ENCODE results near the gene PACS1.

The PACS1 gene

GRCh38 chr11:66150725-66151124 lies 80.7 kb downstream of the PACS1 start:
- Histone ChIP-seq H4K20me1 (ENCODE audit: control insufficient read depth, insufficient read depth, low read depth, low read length) (no peaks in the 10 kb centered on the region; the same call in 1 of the 2 replicates), H3K27ac (ENCODE audit: low read depth, low read length) (no peak overlapping the region), H3K4me2 (ENCODE audit: low read length) (no peak overlapping the region)

GRCh38 chr11:66151273-66151672 lies 81.2 kb downstream of the PACS1 start:
- Histone ChIP-seq H3K9me3 (ENCODE audit: control insufficient read depth, insufficient read depth, low read length) (no peaks in the 10 kb centered on the region), H3K4me3 (ENCODE audit: low read length) (no peak overlapping the region), H3K4me2 (ENCODE audit: low read length) (no peak overlapping the region), H3K27ac (ENCODE audit: low read depth, low read length) (no peak overlapping the region), H3K9me2 (replicated peaks; ENCODE audit: control insufficient read depth, low read length) (no peaks in the 10 kb centered on the region), H4K20me1 (ENCODE audit: control insufficient read depth, insufficient read depth, low read depth, low read length) (no peaks in the 10 kb centered on the region; the same call in 1 of the 2 replicates), H3F3A (ENCODE audit: control insufficient read depth, insufficient read depth) (peaks cover 3% of the 10 kb centered on the region; the same call in 1 of the 2 replicates), H3K36me3 (ENCODE audit: control insufficient read depth, low read length) (peaks cover 3% of the 10 kb centered on the region; the same call in 1 of the 2 replicates), H3K79me2 (ENCODE audit: control insufficient read depth, low read length) (peaks cover 2% of the 10 kb centered on the region; the same call in 1 of the 2 replicates), H3K27me3 (ENCODE audit: control insufficient read depth, low read length) (no peaks in the 10 kb centered on the region), H3K4me1 (ENCODE audit: control insufficient read depth, low read length) (peaks cover 7% of the 10 kb centered on the region)
- TF ChIP-seq CTCF (IDR thresholded peaks at IDR 0.05; ENCODE audit: low read depth, low read length, poor library complexity, severe bottlenecking) (no peak), EZH2phosphoT487 (IDR thresholded peaks at IDR 0.05; ENCODE audit: borderline replicate concordance, low read length) (no peak)

More at GRCh38 chr11:66150725-66151124, 80.7 kb downstream of the PACS1 start:
- H3K27me3 ChIP-seq (ENCODE audit: control insufficient read depth, low read length), result no peaks in the 10 kb centered on the region
- H3K9me2 ChIP-seq (replicated peaks; ENCODE audit: control insufficient read depth, low read length), result no peaks in the 10 kb centered on the region
- peaks cover 3% of the 10 kb centered on the region; the same call in 1 of the 2 replicates for H3F3A ChIP-seq (ENCODE audit: control insufficient read depth, insufficient read depth)
- no peaks in the 10 kb centered on the region for H3K9me3 ChIP-seq (ENCODE audit: control insufficient read depth, insufficient read depth, low read length)
- H3K79me2 ChIP-seq (ENCODE audit: control insufficient read depth, low read length), result peaks cover 2% of the 10 kb centered on the region; the same call in 1 of the 2 replicates
- peaks cover 3% of the 10 kb centered on the region; the same call in 1 of the 2 replicates for H3K36me3 ChIP-seq (ENCODE audit: control insufficient read depth, low read length)
- peaks cover 12% of the 10 kb centered on the region for H3K4me1 ChIP-seq (ENCODE audit: control insufficient read depth, low read length)
- TF ChIP-seq CTCF (IDR thresholded peaks at IDR 0.05; ENCODE audit: low read depth, low read length, poor library complexity, severe bottlenecking), result no peak
- TF ChIP-seq EZH2phosphoT487 (IDR thresholded peaks at IDR 0.05; ENCODE audit: borderline replicate concordance, low read length), result no peak
- H3K4me3 ChIP-seq (ENCODE audit: low read length), result no peak overlapping the region

- Histone ChIP-seq H3K9me2 (replicated peaks; ENCODE audit: control insufficient read depth, low read length) (no peaks in the 10 kb centered on the region), H3K4me1 (ENCODE audit: control insufficient read depth, low read length) (peaks cover 7% of the 10 kb centered on the region; the same call in 1 of the 2 replicates)
Observed at GRCh38 chr11:66154109-66154508, 84.0 kb downstream of the PACS1 start.

More at GRCh38 chr11:66154109-66154508, 84.0 kb downstream of the PACS1 start:
- H3K9me3 ChIP-seq (ENCODE audit: control insufficient read depth, insufficient read depth, low read length), result no peaks in the 10 kb centered on the region
- H3K4me2 ChIP-seq (ENCODE audit: low read length), result no peak overlapping the region
- peaks cover 3% of the 10 kb centered on the region; the same call in 1 of the 2 replicates for H3F3A ChIP-seq (ENCODE audit: control insufficient read depth, insufficient read depth)
- TF ChIP-seq EZH2phosphoT487 (IDR thresholded peaks at IDR 0.05; ENCODE audit: borderline replicate concordance, low read length) (no peak), CTCF (IDR thresholded peaks at IDR 0.05; ENCODE audit: low read depth, low read length, poor library complexity, severe bottlenecking) (no peak)
- no peak overlapping the region for H3K4me3 ChIP-seq (ENCODE audit: low read length)
- peaks cover 9% of the 10 kb centered on the region; the same call in 1 of the 2 replicates for H3K79me2 ChIP-seq (ENCODE audit: control insufficient read depth, low read length)
- H3K36me3 ChIP-seq (ENCODE audit: control insufficient read depth, low read length), result no peaks in the 10 kb centered on the region
- no peaks in the 10 kb centered on the region for H3K27me3 ChIP-seq (ENCODE audit: control insufficient read depth, low read length)
- H4K20me1 ChIP-seq (ENCODE audit: control insufficient read depth, insufficient read depth, low read depth, low read length), result peaks cover 6% of the 10 kb centered on the region; the same call in 1 of the 2 replicates
- no peak overlapping the region for H3K27ac ChIP-seq (ENCODE audit: low read depth, low read length)
